Right atrium auricular region (tissue), 2 donors: ENCODE measurements around the gene ADD2. TPM values are rescaled to one million over a fixed set of nuclear protein-coding genes. Genes with fewer than 3 reads are reported as not detected.
"Not testable (repeated sequence)": the region's sequence is repeated elsewhere in the genome, so short reads cannot be mapped to it uniquely, and the experiment has no call there.

Experiments used
- DNase-seq: peaks from one replicate; pipeline ENCODE4 v3.0.0-alpha.2; 2019; ENCODE audit warnings: low spot score
- H3K27ac ChIP-seq, 2 donors: fragments of 200-600 bp; sonication (generic); 1 replicate in 1 of 2; 2 replicates in 1 of 2; pipeline ENCODE4 v1.5.1; 2016 to 2019
- H3K27me3 ChIP-seq, 2 donors: fragments of 200-600 bp; sonication (generic); one replicate each; pipeline versions ENCODE4 v1.5.1 to v1.6.0; 2017 to 2019
- H3K36me3 ChIP-seq: fragments of 200-600 bp; sonication (generic); one replicate; pipeline ENCODE4 v1.5.1; 2016
- H3K4me1 ChIP-seq, 2 donors: fragments of 200-600 bp; sonication (generic); one replicate each; pipeline versions ENCODE4 v1.5.1 to v1.6.0; 2017 to 2019
- H3K4me3 ChIP-seq, 2 donors: fragments of 200-600 bp; sonication (generic); 1 replicate in 1 of 2; 2 replicates in 1 of 2; pipeline ENCODE4 v1.5.1; 2017 to 2019; ENCODE audit warnings: mild to moderate bottlenecking in 1 of 2, moderate library complexity in 1 of 2
- H3K9me3 ChIP-seq, 2 donors: fragments of 200-600 bp; sonication (generic); one replicate each; pipeline ENCODE4 v1.5.1; 2019
- CTCF ChIP-seq, 2 donors: fragments of 200-600 bp; sonication (generic); IDR thresholded peaks; one replicate each; pipeline ENCODE4 v1.5.1; 2019; ENCODE audit warnings: antibody characterized with exemption in 2 of 2
- total RNA-seq, 2 donors: library from RNA; depleted of rRNA; stranded (reverse); fragments of >200 nt; gene quantifications; one replicate each; pipeline ENCODE4 v1.1.0, GENCODE V29; 2016

Gene ADD2
- total RNA-seq, 2 donors from 2014 or later, result 1.1 to 1.4 TPM

- Histone ChIP-seq H3K27ac (no peak overlapping the region), H3K36me3 (no peaks in the 10 kb centered on the region), H3K9me3 (peaks cover 0 to 6% of the 10 kb centered on the region in 2 donors), H3K27me3 (no peaks in the 10 kb centered on the region), H3K4me3 (no peak overlapping the region), H3K4me1 (no peaks in the 10 kb centered on the region)
- DNase-seq, result no peak
- no peak for TF ChIP-seq CTCF (IDR thresholded peaks at IDR 0.05)
Observed at GRCh38 chr2:70799706-70800105, 31.7 kb upstream of the ADD2 start.

- not testable (repeated sequence) for H3K27me3 ChIP-seq
Observed at GRCh38 chr2:70797996-70798395, 30.0 kb upstream of the ADD2 start.

GRCh38 chr2:70797506-70797905 lies 29.5 kb upstream of the ADD2 start:
- TF ChIP-seq CTCF (IDR thresholded peaks at IDR 0.05), result no peak
- no peaks in the 10 kb centered on the region for H3K4me1 ChIP-seq
- no peak for DNase-seq
- H3K27me3 ChIP-seq, result no peaks in the 10 kb centered on the region
- H3K9me3 ChIP-seq, result peaks cover 0 to 6% of the 10 kb centered on the region in 2 donors
- H3K4me3 ChIP-seq, result no peak overlapping the region
- no peak overlapping the region for H3K27ac ChIP-seq
- no peaks in the 10 kb centered on the region for H3K36me3 ChIP-seq

More at GRCh38 chr2:70797996-70798395, 30.0 kb upstream of the ADD2 start:
- not testable (repeated sequence) for H3K4me1 ChIP-seq, H3K36me3 ChIP-seq, H3K9me3 ChIP-seq, H3K4me3 ChIP-seq, DNase-seq, H3K27ac ChIP-seq

- Histone ChIP-seq H3K4me3 (no peak overlapping the region), H3K27me3 (no peaks in the 10 kb centered on the region), H3K27ac (no peak overlapping the region), H3K9me3 (peaks cover 0 to 6% of the 10 kb centered on the region in 2 donors), H3K4me1 (no peaks in the 10 kb centered on the region), H3K36me3 (no peaks in the 10 kb centered on the region)
- no peak for TF ChIP-seq CTCF (IDR thresholded peaks at IDR 0.05)
- no peak for DNase-seq
Observed at GRCh38 chr2:70796262-70796661, 28.3 kb upstream of the ADD2 start.

GRCh38 chr2:70795164-70795995 lies 27.4 kb upstream of the ADD2 start:
- no peak for TF ChIP-seq CTCF (IDR thresholded peaks at IDR 0.05)

GRCh38 chr2:70793450-70793849 lies 25.4 kb upstream of the ADD2 start:
- TF ChIP-seq CTCF (IDR thresholded peaks at IDR 0.05), result no peak
- Histone ChIP-seq H3K4me1 (peaks cover 0 to 14% of the 10 kb centered on the region in 2 donors), H3K27ac (no peak overlapping the region), H3K4me3 (no peak overlapping the region), H3K36me3 (no peaks in the 10 kb centered on the region), H3K27me3 (peaks cover 0 to 12% of the 10 kb centered on the region in 2 donors), H3K9me3 (no peaks in the 10 kb centered on the region)
- DNase-seq, result no peak

More at GRCh38 chr2:70795164-70795995, 27.4 kb upstream of the ADD2 start:
- H3K9me3 ChIP-seq, result peaks cover 0 to 6% of the 10 kb centered on the region in 2 donors
- no peak overlapping the region for H3K4me3 ChIP-seq
- no peak for DNase-seq
- no peaks in the 10 kb centered on the region for H3K36me3 ChIP-seq
- peaks cover 0 to 3% of the 10 kb centered on the region in 2 donors for H3K4me1 ChIP-seq
- peaks cover 0 to 4% of the 10 kb centered on the region in 2 donors for H3K27me3 ChIP-seq
- H3K27ac ChIP-seq, result no peak overlapping the region
